ENCODE data around the gene OBSL1. TPM values are rescaled to one million over a fixed set of nuclear protein-coding genes. Genes with fewer than 3 reads are reported as not detected.

The OBSL1 gene
- 106 and 117 TPM in 2 replicates for total RNA-seq (2014; rRNA removed; shearing (Covaris generic))

- DNase-seq (ENCODE audit: low spot score), result peak; percentile 69
- in situ Hi-C loops (cut with HindIII; ENCODE audit: low sequenced_read_pairs), result no loop called here
Measured at GRCh38 chr2:219571311-219572236, at the start of gene OBSL1. TSS of gene OBSL1 (minus strand) at chr2:219571539. CDS start at chr2:219571232, 307 bp downstream.

GRCh38 chr2:219620546-219620945 is 49.2 kb upstream of the OBSL1 start:
- no peak for DNase-seq (ENCODE audit: low spot score)
- in situ Hi-C loops (cut with HindIII; ENCODE audit: low sequenced_read_pairs), result no loop called here

GRCh38 chr2:219619235-219619634 is 47.9 kb upstream of the OBSL1 start:
- in situ Hi-C loops (cut with HindIII; ENCODE audit: low sequenced_read_pairs), result no loop called here
- no peak for DNase-seq (ENCODE audit: low spot score)

GRCh38 chr2:219618733-219619122 is 47.4 kb upstream of the OBSL1 start:
- no peak for DNase-seq (ENCODE audit: low spot score)

GRCh38 chr2:219616550-219616949 is 45.2 kb upstream of the OBSL1 start:
- in situ Hi-C loops (cut with HindIII; ENCODE audit: low sequenced_read_pairs), result no loop called here

More at GRCh38 chr2:219618733-219619122, 47.4 kb upstream of the OBSL1 start:
- in situ Hi-C loops (cut with HindIII; ENCODE audit: low sequenced_read_pairs), result no loop called here

GRCh38 chr2:219615894-219616293 is 44.6 kb upstream of the OBSL1 start:
- no peak for DNase-seq (ENCODE audit: low spot score)
- in situ Hi-C loops (cut with HindIII; ENCODE audit: low sequenced_read_pairs), result no loop called here

More at GRCh38 chr2:219616550-219616949, 45.2 kb upstream of the OBSL1 start:
- DNase-seq (ENCODE audit: low spot score), result no peak

- in situ Hi-C loops (cut with HindIII; ENCODE audit: low sequenced_read_pairs), result no loop called here
- DNase-seq (ENCODE audit: low spot score), result no peak
Measured at GRCh38 chr2:219615036-219615435, 43.7 kb upstream of the OBSL1 start.

GRCh38 chr2:219614076-219614860 is 42.9 kb upstream of the OBSL1 start:
- in situ Hi-C loops (cut with HindIII; ENCODE audit: low sequenced_read_pairs), result no loop called here

GRCh38 chr2:219613461-219614070 is 42.2 kb upstream of the OBSL1 start:
- DNase-seq (ENCODE audit: low spot score), result no peak
- in situ Hi-C loops (cut with HindIII; ENCODE audit: low sequenced_read_pairs), result no loop called here

More at GRCh38 chr2:219614076-219614860, 42.9 kb upstream of the OBSL1 start:
- DNase-seq (ENCODE audit: low spot score), result no peak

GRCh38 chr2:219612577-219613286 is 41.4 kb upstream of the OBSL1 start:
- no peak for DNase-seq (ENCODE audit: low spot score)
- in situ Hi-C loops (cut with HindIII; ENCODE audit: low sequenced_read_pairs), result no loop called here

GRCh38 chr2:219611866-219612576 is 40.7 kb upstream of the OBSL1 start:
- in situ Hi-C loops (cut with HindIII; ENCODE audit: low sequenced_read_pairs), result no loop called here
- DNase-seq (ENCODE audit: low spot score), result no peak

- DNase-seq (ENCODE audit: low spot score), result no peak
- in situ Hi-C loops (cut with HindIII; ENCODE audit: low sequenced_read_pairs), result no loop called here
Measured at GRCh38 chr2:219611306-219611705, 40.0 kb upstream of the OBSL1 start.

GRCh38 chr2:219609149-219609750 is 37.9 kb upstream of the OBSL1 start:
- in situ Hi-C loops (cut with HindIII; ENCODE audit: low sequenced_read_pairs), result no loop called here
- no peak for DNase-seq (ENCODE audit: low spot score)

GRCh38 chr2:219608399-219608964 is 37.1 kb upstream of the OBSL1 start:
- in situ Hi-C loops (cut with HindIII; ENCODE audit: low sequenced_read_pairs), result no loop called here
- no peak for DNase-seq (ENCODE audit: low spot score)

- no peak for DNase-seq (ENCODE audit: low spot score)
- in situ Hi-C loops (cut with HindIII; ENCODE audit: low sequenced_read_pairs), result no loop called here
Measured at GRCh38 chr2:219607931-219608330, 36.6 kb upstream of the OBSL1 start.

GRCh38 chr2:219605607-219605954 is 34.2 kb upstream of the OBSL1 start:
- in situ Hi-C loops (cut with HindIII; ENCODE audit: low sequenced_read_pairs), result no loop called here
- DNase-seq (ENCODE audit: low spot score), result no peak

- no peak for DNase-seq (ENCODE audit: low spot score)
Measured at GRCh38 chr2:219603771-219604170, 32.4 kb upstream of the OBSL1 start.

More at GRCh38 chr2:219603771-219604170, 32.4 kb upstream of the OBSL1 start:
- in situ Hi-C loops (cut with HindIII; ENCODE audit: low sequenced_read_pairs), result no loop called here

All from G401 (cell line).